ENCODE measurements around the gene YPEL5. TPM values are rescaled to one million over a fixed set of nuclear protein-coding genes. Genes with fewer than 3 reads are reported as not detected.

YPEL5 gene
- polyA plus RNA-seq, 3 donors = 231 to 254 (median 235) TPM

- TF ChIP-seq CTCF (IDR thresholded peaks at IDR 0.05) = no peak
- Histone ChIP-seq H3K27me3 (ENCODE audit: control insufficient read depth in 2 of 2, insufficient read depth in 2 of 2, low read length in 2 of 2) (no peaks in the 10 kb centered on the region), H3K9me3 (replicated peaks in 1 of 2; ENCODE audit: control insufficient read depth in 1 of 2, insufficient read depth in 1 of 2, low read length in 2 of 2) (no peaks in the 10 kb centered on the region), H4K20me1 (ENCODE audit: insufficient read depth, low read length) (no peaks in the 10 kb centered on the region), H3K4me1 (ENCODE audit: control insufficient read depth in 1 of 2, insufficient read depth in 2 of 2, low read length in 2 of 2) (peaks cover 6% of the 10 kb centered on the region in 2 donors), H3K4me2 (replicated peaks; ENCODE audit: extremely low read depth, low read length, poor library complexity, severe bottlenecking) (no peak overlapping the region), H2AFZ (ENCODE audit: insufficient read depth, low read depth, low read length, poor library complexity, severe bottlenecking) (no peak overlapping the region), H3K79me2 (ENCODE audit: insufficient read depth, low read length) (no peaks in the 10 kb centered on the region), H3K36me3 (replicated peaks in 1 of 2; ENCODE audit: control insufficient read depth in 1 of 2, insufficient read depth in 2 of 2, low read length in 2 of 2) (no peaks in the 10 kb centered on the region), H3K27ac (ENCODE audit: low read depth in 1 of 2, low read length in 2 of 2) (no peak overlapping the region), H3K9ac (ENCODE audit: insufficient read depth, low read length, poor library complexity, severe bottlenecking) (no peak overlapping the region), H3K4me3 (replicated peaks in 1 of 3; ENCODE audit: low read depth in 2 of 3, low read length in 3 of 3) (no peak overlapping the region)
- WGBS (ENCODE audit: insufficient coverage) = 83% methylated on average over 1 of the region's 1 CpG
- Mint-ChIP-seq H3K9me3 (no peaks in the 10 kb centered on the region), H3K4me3 (no peak overlapping the region), H3K4me1 (peaks cover 12% of the 10 kb centered on the region), H3K27me3 (ENCODE audit: low read depth in 3 of 3) (peaks cover 0 to 5% (median 0%) of the 10 kb centered on the region in 3 donors), H3K36me3 (no peaks in the 10 kb centered on the region), H3K27ac (no peak overlapping the region)
- no peak for DNase-seq
- intact Hi-C loops (cut with micrococcal nuclease) = loop anchor here (5.0 kb wide), 1 partner anchor 502 kb away; no protein-coding TSS in a partner anchor
These were observed 58.6 kb downstream of the YPEL5 start for GRCh38 chr2:30205456-30205855.

- H3K27me3 ChIP-seq (ENCODE audit: control insufficient read depth in 2 of 2, insufficient read depth in 2 of 2, low read length in 2 of 2) = no peaks in the 10 kb centered on the region
- WGBS (ENCODE audit: insufficient coverage) = 83% methylated on average over 5 of the region's 9 CpGs
- H3K4me1 Mint-ChIP-seq = peaks cover 10% of the 10 kb centered on the region
- H2AFZ ChIP-seq (ENCODE audit: insufficient read depth, low read depth, low read length, poor library complexity, severe bottlenecking) = peak overlapping the region; percentile 29
- no peaks in the 10 kb centered on the region for H3K79me2 ChIP-seq (ENCODE audit: insufficient read depth, low read length)
- H3K9me3 ChIP-seq (replicated peaks in 1 of 2; ENCODE audit: control insufficient read depth in 1 of 2, insufficient read depth in 1 of 2, low read length in 2 of 2) = no peaks in the 10 kb centered on the region
- intact Hi-C loops (cut with micrococcal nuclease) = loop anchor here (5.0 kb wide), 1 partner anchor 501 kb away; no protein-coding TSS in a partner anchor
- no peaks in the 10 kb centered on the region for H3K9me3 Mint-ChIP-seq
- H3K4me2 ChIP-seq (replicated peaks; ENCODE audit: extremely low read depth, low read length, poor library complexity, severe bottlenecking) = no peak overlapping the region
- no peak overlapping the region for H3K4me3 ChIP-seq (replicated peaks in 1 of 3; ENCODE audit: low read depth in 2 of 3, low read length in 3 of 3)
- DNase-seq = no peak
- no peak for TF ChIP-seq CTCF (IDR thresholded peaks at IDR 0.05)
- no peaks in the 10 kb centered on the region for H3K36me3 ChIP-seq (replicated peaks in 1 of 2; ENCODE audit: control insufficient read depth in 1 of 2, insufficient read depth in 2 of 2, low read length in 2 of 2)
- no peaks in the 10 kb centered on the region for H3K36me3 Mint-ChIP-seq
- H3K9ac ChIP-seq (ENCODE audit: insufficient read depth, low read length, poor library complexity, severe bottlenecking) = no peak overlapping the region
- peaks cover 5% of the 10 kb centered on the region in 2 donors for H3K4me1 ChIP-seq (ENCODE audit: control insufficient read depth in 1 of 2, insufficient read depth in 2 of 2, low read length in 2 of 2)
- H4K20me1 ChIP-seq (ENCODE audit: insufficient read depth, low read length) = no peaks in the 10 kb centered on the region
- H3K27ac ChIP-seq (ENCODE audit: low read depth in 1 of 2, low read length in 2 of 2) = no peak overlapping the region
- H3K27ac Mint-ChIP-seq = no peak overlapping the region
- no peak overlapping the region for H3K4me3 Mint-ChIP-seq
- peaks cover 0 to 5% (median 5%) of the 10 kb centered on the region in 3 donors for H3K27me3 Mint-ChIP-seq (ENCODE audit: low read depth in 3 of 3)
These were observed 59.9 kb downstream of the YPEL5 start for GRCh38 chr2:30206461-30207430.

Data from CD14-positive monocyte (primary cell).